Osteoblast (primary cell): ENCODE measurements around the gene ASCL5. TPM values are rescaled to one million over a fixed set of nuclear protein-coding genes. Genes with fewer than 3 reads are reported as not detected.

Source experiments
- DNase-seq: peaks from one replicate; pipeline ENCODE4 v3.0.0; 2011; ENCODE audit warnings: low spot score, mixed read lengths; ENCODE audit not compliant: insufficient read length; ENCODE audit errors: missing footprints
- H2AFZ ChIP-seq: 2 replicates; pipeline ENCODE4 v1.6.0; 2011; ENCODE audit warnings: mild to moderate bottlenecking, low read length
- H3K27ac ChIP-seq: 2 replicates; pipeline ENCODE4 v1.5.1; 2011; ENCODE audit warnings: mild to moderate bottlenecking, low read depth, low read length, moderate library complexity
- H3K27me3 ChIP-seq: 2 replicates; pipeline ENCODE4 v1.6.0; 2012; ENCODE audit warnings: mild to moderate bottlenecking, control low read depth, inconsistent platforms, low read length, moderate library complexity; ENCODE audit not compliant: insufficient read depth
- H3K36me3 ChIP-seq: 2 replicates; pipeline ENCODE4 v1.5.1; 2011; ENCODE audit warnings: mild to moderate bottlenecking, low read length, control low read depth, moderate library complexity; ENCODE audit not compliant: insufficient read depth
- H3K4me1 ChIP-seq: 2 replicates; pipeline ENCODE4 v1.5.1; 2011; ENCODE audit warnings: mild to moderate bottlenecking, low read length, control low read depth, moderate library complexity; ENCODE audit not compliant: insufficient read depth
- H3K4me2 ChIP-seq: 2 replicates; pipeline ENCODE4 v1.6.0; 2011; ENCODE audit warnings: mild to moderate bottlenecking, low read length; ENCODE audit not compliant: insufficient read depth
- H3K4me3 ChIP-seq: fragments of 200-600 bp; sonication (generic); 3 replicates; pipeline ENCODE4 v1.5.1; 2012; ENCODE audit warnings: mild to moderate bottlenecking, low read length, inconsistent platforms; ENCODE audit not compliant: insufficient read depth
- H3K79me2 ChIP-seq: 2 replicates; pipeline ENCODE4 v1.6.0; 2012; ENCODE audit warnings: mild to moderate bottlenecking, low read length, control low read depth, inconsistent platforms; ENCODE audit not compliant: insufficient read depth
- H3K9me3 ChIP-seq: 2 replicates; pipeline ENCODE4 v1.5.1; 2011; ENCODE audit warnings: low read depth, low read length, control low read depth
- H4K20me1 ChIP-seq: 2 replicates; pipeline ENCODE4 v1.6.0; 2012; ENCODE audit warnings: mild to moderate bottlenecking, low read length, control low read depth; ENCODE audit not compliant: insufficient read depth
- CTCF ChIP-seq: IDR thresholded peaks from 2 replicates; pipeline ENCODE4 v1.5.1; 2011; ENCODE audit warnings: mild to moderate bottlenecking, low read depth, low read length, moderate library complexity; ENCODE audit errors: extremely low read depth
- total RNA-seq: library from RNA; depleted of rRNA; stranded (reverse); fragments of >200 nt; gene quantifications from 2 replicates; pipeline ENCODE4 v1.2.3, GENCODE V29; 2012

ASCL5 gene
- not detected in 2 replicates for total RNA-seq

DNA sequence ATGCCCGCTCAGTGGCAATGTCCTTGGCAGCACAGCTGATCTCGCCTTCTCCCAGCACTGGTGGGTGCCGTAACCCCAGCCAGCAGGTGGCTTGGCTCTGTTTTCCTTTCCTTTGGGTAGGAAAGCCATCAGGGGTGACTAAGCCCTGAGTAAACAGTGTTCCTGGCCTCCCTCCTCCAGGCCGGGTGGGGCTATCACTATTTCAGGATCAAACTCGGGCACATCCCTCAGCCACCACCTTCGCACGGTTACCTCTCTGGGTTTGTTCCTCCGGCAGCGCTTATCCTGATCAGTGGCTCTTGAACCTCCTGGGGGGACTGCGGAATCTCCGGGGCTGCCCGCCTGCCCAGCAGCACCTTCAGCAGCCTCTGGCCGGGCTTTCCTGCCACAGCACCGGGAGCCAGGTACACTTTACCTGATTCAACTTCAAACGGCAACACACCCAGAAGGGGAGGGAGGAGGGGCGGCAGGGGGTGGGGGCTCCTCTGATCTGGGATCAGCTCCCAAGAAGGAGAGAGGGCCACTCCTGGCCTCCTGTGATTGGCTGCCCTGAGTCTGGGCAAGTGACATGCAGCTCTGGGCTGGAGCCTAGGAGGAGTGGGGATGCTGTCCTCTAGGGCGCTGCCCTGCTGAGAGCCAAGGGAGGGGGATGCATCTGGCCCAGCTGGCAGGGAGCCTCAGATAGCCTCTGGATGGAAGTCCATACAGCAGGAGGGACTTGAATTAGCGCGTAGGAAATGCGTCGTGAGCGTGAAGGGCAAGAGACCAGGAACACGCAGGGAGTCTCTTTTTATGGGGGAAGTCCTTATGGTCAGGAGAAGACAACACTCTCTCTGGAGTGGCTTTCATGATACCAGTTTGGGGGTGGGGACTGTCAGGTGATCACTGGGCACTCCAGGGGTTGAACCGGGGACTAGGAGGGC, at the start of gene ASCL5:
ASCL5 (minus strand) TSS at position 353 of the 923 bp plus-strand sequence. CDS start 11,812 bp downstream, outside the sequence.
- Histone ChIP-seq H3K27ac (no peak within 1 kb of the TSS), H4K20me1 (no peaks in the 10 kb centered on the region), H2AFZ (no peak within 1 kb of the TSS), H3K36me3 (no peaks in the 10 kb centered on the region), H3K4me1 (peaks cover 9% of the 10 kb centered on the region), H3K4me2 (no peak within 1 kb of the TSS), H3K4me3 (no peak within 1 kb of the TSS), H3K9me3 (no peaks in the 10 kb centered on the region), H3K27me3 (peaks cover 41% of the 10 kb centered on the region), H3K79me2 (no peaks in the 10 kb centered on the region)
- DNase-seq, result peak; percentile 93
- TF ChIP-seq CTCF, result peak; percentile 19

GRCh38 chr1:201175820-201176500, 49.0 kb upstream of the ASCL5 start:
- Histone ChIP-seq H4K20me1 (no peaks in the 10 kb centered on the region), H3K27me3 (peaks cover 16% of the 10 kb centered on the region), H3K4me1 (peaks cover 7% of the 10 kb centered on the region), H3K79me2 (no peaks in the 10 kb centered on the region), H2AFZ (no peak overlapping the region), H3K9me3 (no peaks in the 10 kb centered on the region), H3K4me3 (no peak overlapping the region), H3K36me3 (no peaks in the 10 kb centered on the region), H3K27ac (no peak overlapping the region), H3K4me2 (no peak overlapping the region)
- no peak for DNase-seq
- no peak for TF ChIP-seq CTCF

DNA sequence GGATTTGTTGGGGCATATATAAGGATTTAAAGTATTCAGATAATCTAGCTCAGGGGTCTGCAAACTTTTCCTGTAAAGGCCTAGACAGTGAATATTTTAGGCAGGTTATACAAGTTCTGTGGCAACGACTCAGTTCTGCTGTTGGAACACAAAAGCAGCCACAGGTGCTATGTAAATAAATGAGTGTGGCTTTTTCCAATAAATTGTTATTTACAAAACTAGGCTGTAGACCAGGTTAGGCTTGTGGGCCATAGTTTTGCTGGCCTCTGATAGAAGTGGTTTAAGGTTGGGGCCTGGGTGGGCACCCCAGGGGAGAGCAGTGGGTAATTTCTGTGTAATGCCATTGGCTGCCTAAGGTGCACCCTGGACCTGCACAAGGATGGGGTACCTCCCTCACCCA, 46.8 kb upstream of the ASCL5 start:
- peaks cover under 1% of the 10 kb centered on the region for H3K27me3 ChIP-seq
- no peaks in the 10 kb centered on the region for H3K9me3 ChIP-seq
- no peak for TF ChIP-seq CTCF
- no peak overlapping the region for H3K4me2 ChIP-seq
- no peak for DNase-seq
- no peaks in the 10 kb centered on the region for H4K20me1 ChIP-seq
- H3K36me3 ChIP-seq, result no peaks in the 10 kb centered on the region
- H3K4me3 ChIP-seq, result no peak overlapping the region
- H2AFZ ChIP-seq, result no peak overlapping the region
- no peak overlapping the region for H3K27ac ChIP-seq
- no peaks in the 10 kb centered on the region for H3K79me2 ChIP-seq
- peaks cover 14% of the 10 kb centered on the region for H3K4me1 ChIP-seq
